Dendritic cell treated with granulocyte-macrophage colony-stimulating factor and Interleukin-4, amounts not matched to agents 40 ng/mL and 50 ng/mL, for 4 days (primary cell): ENCODE measurements around the gene SRGAP1.
"Not testable (repeated sequence)": the region's sequence is repeated elsewhere in the genome, so short reads cannot be mapped to it uniquely, and the experiment has no call there.

Source experiments
- H3K27ac Mint-ChIP-seq: one replicate; pipeline ENCODE4 v1.8.0; 2022; ENCODE audit warnings: mild to moderate bottlenecking, mixed read lengths
- H3K27me3 Mint-ChIP-seq: one replicate; pipeline ENCODE4 v1.8.0; 2022; ENCODE audit warnings: mild to moderate bottlenecking, mixed read lengths
- H3K36me3 Mint-ChIP-seq: one replicate; pipeline ENCODE4 v1.8.0; 2022; ENCODE audit warnings: low read depth, mixed read lengths
- H3K4me1 Mint-ChIP-seq: one replicate; pipeline ENCODE4 v1.8.0; 2022; ENCODE audit warnings: low read depth, mixed read lengths
- H3K4me3 Mint-ChIP-seq: one replicate; pipeline ENCODE4 v1.8.0; 2022; ENCODE audit warnings: mild to moderate bottlenecking, moderate library complexity, mixed read lengths
- H3K9me3 Mint-ChIP-seq: one replicate; pipeline ENCODE4 v1.8.0; 2022; ENCODE audit warnings: mixed read lengths
- intact Hi-C: fragments of 100-400 bp; cut with micrococcal nuclease; formaldehyde crosslinking; loops from one replicate; pipeline ENCODE4 v1.15.0; 2022

SRGAP1 gene

DNA sequence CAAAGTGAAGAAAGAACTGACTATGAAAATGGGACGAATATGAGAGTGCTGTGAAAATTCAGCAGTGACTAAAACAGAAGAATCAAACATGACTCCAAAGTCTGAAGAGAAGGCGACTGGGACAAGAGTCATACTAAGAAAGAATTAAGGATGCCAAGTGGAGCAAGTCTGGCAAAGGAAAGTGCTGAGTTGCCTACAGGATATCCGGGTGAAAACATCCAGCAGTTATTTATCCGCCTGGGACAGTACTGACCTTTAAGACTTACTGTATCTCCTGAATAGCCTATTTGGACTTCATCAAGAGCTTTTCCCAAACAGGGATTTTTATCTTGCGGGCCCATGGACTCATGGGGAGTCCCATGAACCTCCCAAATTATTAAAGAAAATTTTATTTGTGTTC lies 336.5 kb downstream of the SRGAP1 start:
- Mint-ChIP-seq H3K36me3 (no peaks in the 10 kb centered on the region), H3K9me3 (no peaks in the 10 kb centered on the region), H3K27ac (no peak overlapping the region), H3K4me1 (peaks cover 24% of the 10 kb centered on the region), H3K4me3 (no peak overlapping the region), H3K27me3 (peaks cover 4% of the 10 kb centered on the region)
- intact Hi-C loops: loop anchor here (1.0 to 2.0 kb wide), 2 partner anchors 72 to 338 kb away; no protein-coding TSS in a partner anchor

- Mint-ChIP-seq H3K36me3 (no peaks in the 10 kb centered on the region), H3K27me3 (peaks cover 4% of the 10 kb centered on the region), H3K4me3 (no peak overlapping the region), H3K4me1 (peaks cover 24% of the 10 kb centered on the region), H3K27ac (no peak overlapping the region), H3K9me3 (no peaks in the 10 kb centered on the region)
- intact Hi-C loops: loop anchor here (1.0 to 2.0 kb wide), 2 partner anchors 71 to 338 kb away; no protein-coding TSS in a partner anchor
Measured at GRCh38 chr12:64181430-64182291, 337.2 kb downstream of the SRGAP1 start.

DNA sequence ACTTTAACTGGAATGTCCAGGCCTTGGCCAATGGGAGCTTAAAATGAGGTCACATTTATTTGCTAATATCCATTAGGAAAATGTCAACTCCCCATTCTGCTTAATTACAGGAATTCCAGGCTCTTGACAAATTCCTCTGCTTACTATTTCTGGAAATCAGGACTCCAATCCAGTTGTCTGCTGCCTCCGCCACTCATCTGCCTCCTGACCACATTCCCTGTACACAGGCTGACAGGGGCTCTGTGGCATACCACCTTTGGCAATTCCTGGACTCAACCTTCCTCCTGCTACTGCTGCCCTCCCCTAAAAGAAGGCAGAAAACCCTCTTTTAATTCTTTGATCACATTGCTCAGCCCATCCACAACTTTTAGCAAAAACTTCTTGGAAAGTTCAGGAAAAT lies 339.7 kb downstream of the SRGAP1 start:
- intact Hi-C loops: no loop called here
- Mint-ChIP-seq H3K27me3 (peaks cover 4% of the 10 kb centered on the region), H3K27ac (no peak overlapping the region), H3K36me3 (no peaks in the 10 kb centered on the region), H3K4me1 (peaks cover 37% of the 10 kb centered on the region), H3K9me3 (no peaks in the 10 kb centered on the region), H3K4me3 (no peak overlapping the region)

- peaks cover 37% of the 10 kb centered on the region for H3K4me1 Mint-ChIP-seq
- no peaks in the 10 kb centered on the region for H3K9me3 Mint-ChIP-seq
- no peaks in the 10 kb centered on the region for H3K27me3 Mint-ChIP-seq
- H3K27ac Mint-ChIP-seq: peak overlapping the region; percentile 13
- no peak overlapping the region for H3K4me3 Mint-ChIP-seq
- no peaks in the 10 kb centered on the region for H3K36me3 Mint-ChIP-seq
- intact Hi-C loops: no loop called here
Measured at GRCh38 chr12:64186789-64187188, 342.3 kb downstream of the SRGAP1 start.

- peak overlapping the region; percentile 13 for H3K27ac Mint-ChIP-seq
- H3K27me3 Mint-ChIP-seq: no peaks in the 10 kb centered on the region
- H3K9me3 Mint-ChIP-seq: no peaks in the 10 kb centered on the region
- H3K4me1 Mint-ChIP-seq: peaks cover 35% of the 10 kb centered on the region
- H3K4me3 Mint-ChIP-seq: no peak overlapping the region
- H3K36me3 Mint-ChIP-seq: peaks cover 5% of the 10 kb centered on the region
- intact Hi-C loops: no loop called here
Measured at GRCh38 chr12:64187370-64187769, 342.9 kb downstream of the SRGAP1 start.

DNA sequence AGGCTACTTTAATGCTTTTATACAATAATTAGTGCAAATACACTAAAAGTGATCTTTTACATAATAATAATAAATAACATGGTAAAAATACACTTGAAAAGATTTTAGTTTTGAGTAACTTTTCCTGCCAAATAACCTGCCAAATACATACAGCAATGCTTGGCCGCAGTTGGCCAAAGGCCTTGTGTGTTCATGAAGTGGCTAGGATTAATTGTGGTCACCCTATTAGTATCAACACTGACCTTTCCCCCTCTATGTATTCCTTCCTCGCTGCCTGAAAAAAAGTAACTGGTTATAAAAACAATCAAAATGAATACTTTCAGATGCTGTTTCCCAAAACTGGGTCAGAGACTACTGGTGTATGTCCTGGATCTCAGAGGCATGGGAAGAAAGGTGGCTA lies 343.3 kb downstream of the SRGAP1 start:
- Mint-ChIP-seq H3K27ac (no peak overlapping the region), H3K9me3 (no peaks in the 10 kb centered on the region), H3K27me3 (no peaks in the 10 kb centered on the region), H3K4me3 (no peak overlapping the region), H3K36me3 (peaks cover 9% of the 10 kb centered on the region), H3K4me1 (peaks cover 32% of the 10 kb centered on the region)
- intact Hi-C loops: no loop called here

- H3K36me3 Mint-ChIP-seq: peaks cover 22% of the 10 kb centered on the region
- no peak overlapping the region for H3K4me3 Mint-ChIP-seq
- intact Hi-C loops: no loop called here
- H3K27me3 Mint-ChIP-seq: no peaks in the 10 kb centered on the region
- H3K4me1 Mint-ChIP-seq: peaks cover 35% of the 10 kb centered on the region
- no peak overlapping the region for H3K27ac Mint-ChIP-seq
- H3K9me3 Mint-ChIP-seq: no peaks in the 10 kb centered on the region
Measured at GRCh38 chr12:64189530-64189929, 345.0 kb downstream of the SRGAP1 start.

DNA sequence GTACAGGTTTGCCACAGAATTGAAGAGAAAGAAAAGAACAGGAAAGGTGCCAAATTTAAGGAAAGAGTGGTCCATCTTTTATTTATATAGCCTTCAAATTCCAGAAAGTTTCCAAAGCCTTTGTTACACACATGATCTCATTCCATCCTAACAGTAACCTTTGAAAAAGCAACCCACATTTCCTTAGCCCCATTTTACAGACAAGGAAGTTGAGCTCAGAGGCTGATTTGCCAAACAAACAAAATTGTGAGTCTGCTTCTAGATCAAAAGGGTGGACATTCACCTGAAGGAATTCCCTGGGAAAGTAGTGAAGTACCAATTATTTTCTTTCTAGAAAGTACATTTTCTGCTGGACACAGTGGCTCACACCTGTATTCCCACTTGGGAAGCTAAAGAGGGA lies 345.6 kb downstream of the SRGAP1 start:
- peaks cover 35% of the 10 kb centered on the region for H3K4me1 Mint-ChIP-seq
- intact Hi-C loops: no loop called here
- H3K4me3 Mint-ChIP-seq: no peak overlapping the region
- H3K27me3 Mint-ChIP-seq: no peaks in the 10 kb centered on the region
- H3K36me3 Mint-ChIP-seq: peaks cover 24% of the 10 kb centered on the region
- H3K9me3 Mint-ChIP-seq: no peaks in the 10 kb centered on the region
- no peak overlapping the region for H3K27ac Mint-ChIP-seq

DNA sequence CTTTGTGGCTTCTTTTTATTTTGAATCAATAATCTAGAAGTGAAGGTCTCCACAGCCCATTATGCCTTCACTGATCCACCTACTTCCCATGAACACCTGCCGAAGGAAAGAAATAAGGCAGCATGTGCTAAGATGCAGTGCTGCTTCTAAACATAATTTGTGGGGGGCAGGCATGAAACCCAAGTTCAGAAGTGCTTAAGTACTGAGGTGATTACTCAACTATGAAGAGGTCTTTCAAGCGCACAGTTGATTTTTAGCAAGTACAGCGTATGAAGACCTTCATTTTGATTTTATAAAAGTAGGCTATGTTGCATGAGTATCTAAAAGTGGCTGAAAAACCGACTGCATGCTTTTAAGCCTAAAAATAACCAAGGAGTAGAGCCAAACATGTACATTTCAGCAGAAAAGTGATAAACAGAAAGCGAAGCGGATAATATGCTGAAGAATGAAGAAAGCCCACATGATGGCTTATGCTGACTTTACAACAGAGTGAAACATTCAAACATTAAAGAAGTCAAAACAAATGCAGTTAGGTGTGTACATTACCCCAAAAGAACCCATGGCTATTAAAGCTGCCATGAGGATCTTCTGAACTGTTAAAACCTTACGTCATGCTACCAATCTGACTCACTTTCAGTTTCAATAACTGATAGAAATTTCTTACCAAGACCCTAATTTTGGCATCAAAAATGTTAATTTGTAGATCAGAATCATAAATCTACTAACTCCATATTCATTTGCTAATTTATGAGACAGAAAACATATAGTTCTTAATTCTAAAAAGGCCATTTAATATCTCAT lies 348.3 kb downstream of the SRGAP1 start:
- intact Hi-C loops: no loop called here
- peaks cover 24% of the 10 kb centered on the region for H3K4me1 Mint-ChIP-seq
- H3K27ac Mint-ChIP-seq: no peak overlapping the region
- H3K9me3 Mint-ChIP-seq: no peaks in the 10 kb centered on the region
- no peaks in the 10 kb centered on the region for H3K27me3 Mint-ChIP-seq
- H3K4me3 Mint-ChIP-seq: no peak overlapping the region
- peaks cover 24% of the 10 kb centered on the region for H3K36me3 Mint-ChIP-seq

DNA sequence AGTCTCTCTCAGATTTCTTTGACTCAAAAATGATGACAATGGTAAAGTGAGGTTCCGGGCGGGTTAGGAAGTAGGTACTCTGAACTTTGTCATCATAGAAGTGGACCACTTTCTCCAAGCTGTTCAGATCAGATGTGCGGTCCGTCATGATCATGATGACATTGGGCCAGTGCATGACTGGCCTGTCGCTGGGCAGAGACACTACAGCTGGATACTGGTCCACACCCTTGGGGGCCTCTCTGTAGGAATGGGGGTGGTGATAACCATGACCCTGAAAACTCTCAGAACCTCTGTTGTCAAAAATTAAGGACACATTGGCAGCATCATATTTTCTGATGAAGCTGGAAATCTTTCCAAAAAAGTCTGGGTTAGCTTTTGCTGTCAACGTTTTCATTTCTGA lies 349.4 kb downstream of the SRGAP1 start:
- intact Hi-C loops: no loop called here
- no peaks in the 10 kb centered on the region for H3K27me3 Mint-ChIP-seq
- H3K4me3 Mint-ChIP-seq: no peak overlapping the region
- peaks cover 17% of the 10 kb centered on the region for H3K4me1 Mint-ChIP-seq
- H3K36me3 Mint-ChIP-seq: peaks cover 24% of the 10 kb centered on the region
- no peaks in the 10 kb centered on the region for H3K9me3 Mint-ChIP-seq
- H3K27ac Mint-ChIP-seq: no peak overlapping the region

GRCh38 chr12:64194333-64195149 lies 350.0 kb downstream of the SRGAP1 start:
- intact Hi-C loops: no loop called here
- H3K36me3 Mint-ChIP-seq: peaks cover 24% of the 10 kb centered on the region
- no peak overlapping the region for H3K27ac Mint-ChIP-seq
- no peaks in the 10 kb centered on the region for H3K9me3 Mint-ChIP-seq
- no peak overlapping the region for H3K4me3 Mint-ChIP-seq
- H3K4me1 Mint-ChIP-seq: peaks cover 14% of the 10 kb centered on the region
- H3K27me3 Mint-ChIP-seq: no peaks in the 10 kb centered on the region

- H3K4me1 Mint-ChIP-seq, H3K27me3 Mint-ChIP-seq, H3K27ac Mint-ChIP-seq, H3K9me3 Mint-ChIP-seq, H3K4me3 Mint-ChIP-seq, intact Hi-C loops: not testable (repeated sequence)
- peaks cover 24% of the 10 kb centered on the region for H3K36me3 Mint-ChIP-seq
Measured at GRCh38 chr12:64195841-64196240, 351.3 kb downstream of the SRGAP1 start.

DNA sequence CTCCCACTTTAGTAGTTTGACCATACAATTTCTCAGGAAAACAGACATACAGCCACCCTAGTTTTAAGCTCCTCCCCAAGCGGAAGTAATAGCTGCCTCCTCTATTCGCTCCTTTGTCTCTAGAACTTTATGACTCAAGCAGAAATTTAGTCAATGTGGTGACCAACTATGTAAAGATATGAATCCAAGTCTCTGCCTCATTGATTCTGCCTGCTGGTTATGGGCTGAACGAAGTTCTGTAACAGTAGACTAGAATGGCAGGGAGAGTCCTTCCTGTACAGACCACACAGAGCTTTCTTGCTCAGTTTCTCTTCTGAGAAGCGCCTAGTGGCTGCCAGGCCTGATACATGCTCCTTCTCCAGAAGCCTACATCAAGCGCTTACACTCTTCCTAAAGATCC lies 358.5 kb downstream of the SRGAP1 start:
- no peak overlapping the region for H3K4me3 Mint-ChIP-seq
- H3K27me3 Mint-ChIP-seq: no peaks in the 10 kb centered on the region
- no peak overlapping the region for H3K27ac Mint-ChIP-seq
- H3K9me3 Mint-ChIP-seq: peaks cover 8% of the 10 kb centered on the region
- H3K4me1 Mint-ChIP-seq: peaks cover 6% of the 10 kb centered on the region
- intact Hi-C loops: no loop called here
- H3K36me3 Mint-ChIP-seq: peaks cover 17% of the 10 kb centered on the region

GRCh38 chr12:64203775-64204174 lies 359.3 kb downstream of the SRGAP1 start:
- no peak overlapping the region for H3K4me3 Mint-ChIP-seq
- intact Hi-C loops: no loop called here

More at GRCh38 chr12:64203775-64204174, 359.3 kb downstream of the SRGAP1 start:
- peaks cover 8% of the 10 kb centered on the region for H3K9me3 Mint-ChIP-seq
- H3K4me1 Mint-ChIP-seq: peaks cover 6% of the 10 kb centered on the region
- H3K36me3 Mint-ChIP-seq: peaks cover 17% of the 10 kb centered on the region
- no peak overlapping the region for H3K27ac Mint-ChIP-seq
- no peaks in the 10 kb centered on the region for H3K27me3 Mint-ChIP-seq
